Epithelial cell of esophagus (primary cell): ENCODE measurements around the gene CNGA3.

ENCODE experiments used
- DNase-seq: peaks from one replicate; pipeline ENCODE4 v3.0.0; 2010; ENCODE audit warnings: low read depth
- H3K4me3 ChIP-seq: 2 replicates; pipeline ENCODE4 v1.5.1; 2011; ENCODE audit warnings: mild to moderate bottlenecking, low read length, control low read depth
- CTCF ChIP-seq: IDR thresholded peaks from 2 replicates; pipeline ENCODE4 v1.5.1; 2011; ENCODE audit warnings: low read depth, mild to moderate bottlenecking, low read length, control low read depth, inconsistent platforms; ENCODE audit not compliant: insufficient read depth; ENCODE audit errors: missing control alignments

Gene CNGA3

GRCh38 chr2:98388081-98388480 is 41.8 kb downstream of the CNGA3 start:
- no peak overlapping the region for H3K4me3 ChIP-seq
- TF ChIP-seq CTCF = no peak
- no peak for DNase-seq

GRCh38 chr2:98388601-98389250 is 42.5 kb downstream of the CNGA3 start:
- TF ChIP-seq CTCF = no peak
- no peak for DNase-seq
- no peak overlapping the region for H3K4me3 ChIP-seq

- no peak overlapping the region for H3K4me3 ChIP-seq
- no peak for DNase-seq
- TF ChIP-seq CTCF = no peak
These were observed 43.0 kb downstream of the CNGA3 start for GRCh38 chr2:98389251-98389605.

- no peak overlapping the region for H3K4me3 ChIP-seq
- TF ChIP-seq CTCF = no peak
- DNase-seq = no peak
These were observed 44.6 kb downstream of the CNGA3 start for GRCh38 chr2:98390571-98391476.

GRCh38 chr2:98391581-98392270 is 45.5 kb downstream of the CNGA3 start:
- no peak overlapping the region for H3K4me3 ChIP-seq
- DNase-seq = no peak
- no peak for TF ChIP-seq CTCF

- H3K4me3 ChIP-seq = no peak overlapping the region
- DNase-seq = no peak
These were observed 47.1 kb downstream of the CNGA3 start for GRCh38 chr2:98393354-98393753.

More at GRCh38 chr2:98393354-98393753, 47.1 kb downstream of the CNGA3 start:
- no peak for TF ChIP-seq CTCF
